DND-41 (cell line): ENCODE results near the gene ARHGEF7.

Source experiments
- CTCF ChIP-seq: IDR thresholded peaks from 2 replicates; pipeline ENCODE4 v1.5.1; 2012; ENCODE audit warnings: borderline replicate concordance, low read length, moderate library complexity, mild to moderate bottlenecking; ENCODE audit not compliant: poor library complexity, severe bottlenecking; ENCODE audit errors: extremely low read depth
- EZH2 ChIP-seq: IDR thresholded peaks from 3 replicates; pipeline ENCODE4 v1.6.1; 2012; ENCODE audit warnings: borderline replicate concordance, low read depth, mild to moderate bottlenecking, moderate library complexity, low read length, inconsistent platforms; ENCODE audit not compliant: severe bottlenecking

- TF ChIP-seq CTCF (no peak), EZH2 (no peak)
Observed at GRCh38 chr13:111258637-111259036, 143.5 kb downstream of the ARHGEF7 start.
